ENCODE results near the gene LRRC55. TPM values are rescaled to one million over a fixed set of nuclear protein-coding genes. Genes with fewer than 3 reads are reported as not detected.
"Not testable (repeated sequence)": the region's sequence is repeated elsewhere in the genome, so short reads cannot be mapped to it uniquely, and the experiment has no call there.

LRRC55 gene
- polyA plus RNA-seq, 2 of the 4 experiments (the other 2 are of a cell fraction): 0.01 TPM; not detected in 1

- POLR2A ChIA-PET: no interaction called here
- FAIRE-seq: no peak
Observed at GRCh38 chr11:57167125-57167846, 14.5 kb upstream of the LRRC55 start.

GRCh38 chr11:57169732-57170313 is 11.9 kb upstream of the LRRC55 start:
- H3K4me1 ChIP-seq; FAIRE-seq; DNase-seq (ENCODE audit: low read depth in 1 of 2, low spot score in 1 of 2); H3K27ac ChIP-seq; POLR2A ChIA-PET; H3K4me3 ChIP-seq; CTCF ChIA-PET; ATAC-seq; H3K4me2 ChIP-seq: not testable (repeated sequence)
- H3K9me3 ChIP-seq: peaks cover 11% of the 10 kb centered on the region; the same call in 1 of the 3 replicates
- WGBS (ENCODE audit: missing lambda C conversion rate): 84% methylated on average over 2 of the region's 2 CpGs
- peak; percentile 85 for TF ChIP-seq ZFP36 (IDR thresholded peaks at IDR 0.05; ENCODE audit: borderline replicate concordance, partially characterized antibody)

More at GRCh38 chr11:57167125-57167846, 14.5 kb upstream of the LRRC55 start:
- H3K4me3 ChIP-seq: no peak overlapping the region
- no peak overlapping the region for H3K27ac ChIP-seq
- TF ChIP-seq ELK1 (IDR thresholded peaks at IDR 0.05; ENCODE audit: low read depth, low read length) (no peak), RFX5 (IDR thresholded peaks at IDR 0.05) (no peak), PHF8 (IDR thresholded peaks at IDR 0.05; ENCODE audit: borderline replicate concordance, low read depth) (no peak), ESRRA (IDR thresholded peaks at IDR 0.05; ENCODE audit: borderline replicate concordance, low read length) (no peak), SREBF2 (IDR thresholded peaks at IDR 0.05) (no peak)
- H3K4me2 ChIP-seq: no peak overlapping the region
- DNase-seq (ENCODE audit: low read depth in 1 of 2, low spot score in 1 of 2) (no peak), ATAC-seq (no peak)
- H3K4me1 ChIP-seq: peaks cover 5% of the 10 kb centered on the region; the same call in 1 of the 3 replicates
- WGBS (ENCODE audit: missing lambda C conversion rate): 87% methylated on average over 2 of the region's 2 CpGs
- CTCF ChIA-PET: interaction anchor here (1.1 to 3.1 kb wide), 2 partner anchors 82 to 326 kb away, joined by 5 to 9 read pairs; no protein-coding TSS in a partner anchor
- H3K9me3 ChIP-seq: peaks cover 11% of the 10 kb centered on the region; the same call in 1 of the 3 replicates

GRCh38 chr11:57172031-57172430 is 9.7 kb upstream of the LRRC55 start:
- no peak overlapping the region for H3K4me2 ChIP-seq
- no peak for FAIRE-seq
- 0 out of 3 replicates have a peak, but pooled peaks cover 6% of the 10 kb centered on the region for H3K4me1 ChIP-seq
- ChIA-PET CTCF (no interaction called here), POLR2A (no interaction called here)
- TF ChIP-seq REST (IDR thresholded peaks at IDR 0.05) (no peak), USF2 (IDR thresholded peaks at IDR 0.05) (no peak), HEYL (CRISPR knock-in tag; IDR thresholded peaks at IDR 0.05) (no peak), HES2 (IDR thresholded peaks at IDR 0.05) (no peak), GATA3 (IDR thresholded peaks at IDR 0.05; ENCODE audit: borderline replicate concordance) (no peak), TP53 (CRISPR knock-in tag; IDR thresholded peaks at IDR 0.05) (no peak), SREBF2 (IDR thresholded peaks at IDR 0.05) (no peak), RNF2 (IDR thresholded peaks at IDR 0.05; ENCODE audit: borderline replicate concordance, low read depth) (no peak), EHMT2 (IDR thresholded peaks at IDR 0.05; ENCODE audit: low read depth) (no peak), MAX (IDR thresholded peaks at IDR 0.05) (no peak)
- ATAC-seq: no peak
- H3K4me3 ChIP-seq: no peak overlapping the region
- H3K27ac ChIP-seq: no peak overlapping the region
- DNase-seq (ENCODE audit: low read depth in 1 of 2, low spot score in 1 of 2): no peak
- WGBS (ENCODE audit: missing lambda C conversion rate): 42% methylated on average over 3 of the region's 3 CpGs
- peaks cover 11% of the 10 kb centered on the region; the same call in 1 of the 3 replicates for H3K9me3 ChIP-seq
